ENCODE measurements around the gene PRSS12.
"Not testable (repeated sequence)": the region's sequence is repeated elsewhere in the genome, so short reads cannot be mapped to it uniquely, and the experiment has no call there.

Gene PRSS12

GRCh38 chr4:118314221-118314620, 38.6 kb downstream of the PRSS12 start:
- Histone ChIP-seq H3K4me1 (ENCODE audit: control insufficient read depth in 1 of 2, insufficient read depth in 2 of 2, low read length in 2 of 2) (no peaks in the 10 kb centered on the region), H3K36me3 (ENCODE audit: control insufficient read depth in 1 of 2, insufficient read depth in 2 of 2, low read length in 2 of 2) (no peaks in the 10 kb centered on the region), H3K9me3 (ENCODE audit: control insufficient read depth in 1 of 2, low read length in 2 of 2) (no peaks in the 10 kb centered on the region), H3K27me3 (ENCODE audit: low read depth, low read length) (no peaks in the 10 kb centered on the region), H3K4me3 (ENCODE audit: low read depth in 1 of 2, low read length in 2 of 2) (no peak overlapping the region), H3K27ac (ENCODE audit: low read length) (no peak overlapping the region)

- no peaks in the 10 kb centered on the region for H3K9me3 ChIP-seq (ENCODE audit: control insufficient read depth in 1 of 2, low read length in 2 of 2)
- no peak overlapping the region for H3K4me3 ChIP-seq (ENCODE audit: low read depth in 1 of 2, low read length in 2 of 2)
- no peak overlapping the region for H3K27ac ChIP-seq (ENCODE audit: low read length)
- no peaks in the 10 kb centered on the region for H3K36me3 ChIP-seq (ENCODE audit: control insufficient read depth in 1 of 2, insufficient read depth in 2 of 2, low read length in 2 of 2)
- H3K4me1 ChIP-seq (ENCODE audit: control insufficient read depth in 1 of 2, insufficient read depth in 2 of 2, low read length in 2 of 2) = no peaks in the 10 kb centered on the region
- H3K27me3 ChIP-seq (ENCODE audit: low read depth, low read length) = no peaks in the 10 kb centered on the region
These were observed 39.7 kb downstream of the PRSS12 start for GRCh38 chr4:118313098-118313497.

GRCh38 chr4:118308306-118309030, 44.3 kb downstream of the PRSS12 start:
- H3K27ac ChIP-seq (ENCODE audit: low read length) = no peak overlapping the region
- H3K4me3 ChIP-seq (ENCODE audit: low read depth in 1 of 2, low read length in 2 of 2) = no peak overlapping the region
- no peaks in the 10 kb centered on the region for H3K9me3 ChIP-seq (ENCODE audit: control insufficient read depth in 1 of 2, low read length in 2 of 2)
- no peaks in the 10 kb centered on the region for H3K27me3 ChIP-seq (ENCODE audit: low read depth, low read length)
- no peaks in the 10 kb centered on the region for H3K4me1 ChIP-seq (ENCODE audit: control insufficient read depth in 1 of 2, insufficient read depth in 2 of 2, low read length in 2 of 2)
- no peaks in the 10 kb centered on the region for H3K36me3 ChIP-seq (ENCODE audit: control insufficient read depth in 1 of 2, insufficient read depth in 2 of 2, low read length in 2 of 2)

GRCh38 chr4:118307643-118308042, 45.2 kb downstream of the PRSS12 start:
- H3K4me3 ChIP-seq (ENCODE audit: low read depth in 1 of 2, low read length in 2 of 2) = no peak overlapping the region
- no peaks in the 10 kb centered on the region for H3K9me3 ChIP-seq (ENCODE audit: control insufficient read depth in 1 of 2, low read length in 2 of 2)
- H3K27me3 ChIP-seq (ENCODE audit: low read depth, low read length) = no peaks in the 10 kb centered on the region
- H3K27ac ChIP-seq (ENCODE audit: low read length) = no peak overlapping the region
- no peaks in the 10 kb centered on the region for H3K36me3 ChIP-seq (ENCODE audit: control insufficient read depth in 1 of 2, insufficient read depth in 2 of 2, low read length in 2 of 2)
- no peaks in the 10 kb centered on the region for H3K4me1 ChIP-seq (ENCODE audit: control insufficient read depth in 1 of 2, insufficient read depth in 2 of 2, low read length in 2 of 2)

GRCh38 chr4:118299619-118300018, 53.2 kb downstream of the PRSS12 start:
- not testable (repeated sequence) for H3K9me3 ChIP-seq (ENCODE audit: control insufficient read depth in 1 of 2, low read length in 2 of 2); H3K4me1 ChIP-seq (ENCODE audit: control insufficient read depth in 1 of 2, insufficient read depth in 2 of 2, low read length in 2 of 2); H3K4me3 ChIP-seq (ENCODE audit: low read depth in 1 of 2, low read length in 2 of 2); H3K27me3 ChIP-seq (ENCODE audit: low read depth, low read length); H3K36me3 ChIP-seq (ENCODE audit: control insufficient read depth in 1 of 2, insufficient read depth in 2 of 2, low read length in 2 of 2); H3K27ac ChIP-seq (ENCODE audit: low read length)

- Histone ChIP-seq H3K27me3 (ENCODE audit: low read depth, low read length) (no peaks in the 10 kb centered on the region), H3K36me3 (ENCODE audit: control insufficient read depth in 1 of 2, insufficient read depth in 2 of 2, low read length in 2 of 2) (no peaks in the 10 kb centered on the region), H3K9me3 (ENCODE audit: control insufficient read depth in 1 of 2, low read length in 2 of 2) (no peaks in the 10 kb centered on the region), H3K4me3 (ENCODE audit: low read depth in 1 of 2, low read length in 2 of 2) (no peak overlapping the region), H3K4me1 (ENCODE audit: control insufficient read depth in 1 of 2, insufficient read depth in 2 of 2, low read length in 2 of 2) (no peaks in the 10 kb centered on the region), H3K27ac (ENCODE audit: low read length) (no peak overlapping the region)
These were observed 56.1 kb downstream of the PRSS12 start for GRCh38 chr4:118296729-118297128.

- Histone ChIP-seq H3K9me3 (ENCODE audit: control insufficient read depth in 1 of 2, low read length in 2 of 2) (no peaks in the 10 kb centered on the region), H3K27me3 (ENCODE audit: low read depth, low read length) (no peaks in the 10 kb centered on the region), H3K27ac (ENCODE audit: low read length) (no peak overlapping the region), H3K4me3 (ENCODE audit: low read depth in 1 of 2, low read length in 2 of 2) (no peak overlapping the region), H3K4me1 (ENCODE audit: control insufficient read depth in 1 of 2, insufficient read depth in 2 of 2, low read length in 2 of 2) (no peaks in the 10 kb centered on the region), H3K36me3 (ENCODE audit: control insufficient read depth in 1 of 2, insufficient read depth in 2 of 2, low read length in 2 of 2) (no peaks in the 10 kb centered on the region)
These were observed 61.9 kb downstream of the PRSS12 start for GRCh38 chr4:118290951-118291350.

GRCh38 chr4:118289794-118290193, 63.0 kb downstream of the PRSS12 start:
- H3K36me3 ChIP-seq (ENCODE audit: control insufficient read depth in 1 of 2, insufficient read depth in 2 of 2, low read length in 2 of 2) = no peaks in the 10 kb centered on the region
- no peaks in the 10 kb centered on the region for H3K9me3 ChIP-seq (ENCODE audit: control insufficient read depth in 1 of 2, low read length in 2 of 2)
- no peaks in the 10 kb centered on the region for H3K27me3 ChIP-seq (ENCODE audit: low read depth, low read length)
- H3K27ac ChIP-seq (ENCODE audit: low read length) = no peak overlapping the region
- H3K4me1 ChIP-seq (ENCODE audit: control insufficient read depth in 1 of 2, insufficient read depth in 2 of 2, low read length in 2 of 2) = no peaks in the 10 kb centered on the region
- no peak overlapping the region for H3K4me3 ChIP-seq (ENCODE audit: low read depth in 1 of 2, low read length in 2 of 2)

GRCh38 chr4:118287711-118288451, 64.9 kb downstream of the PRSS12 start:
- Histone ChIP-seq H3K4me3 (ENCODE audit: low read depth in 1 of 2, low read length in 2 of 2) (no peak overlapping the region), H3K9me3 (ENCODE audit: control insufficient read depth in 1 of 2, low read length in 2 of 2) (no peaks in the 10 kb centered on the region), H3K4me1 (ENCODE audit: control insufficient read depth in 1 of 2, insufficient read depth in 2 of 2, low read length in 2 of 2) (no peaks in the 10 kb centered on the region), H3K36me3 (ENCODE audit: control insufficient read depth in 1 of 2, insufficient read depth in 2 of 2, low read length in 2 of 2) (no peaks in the 10 kb centered on the region), H3K27me3 (ENCODE audit: low read depth, low read length) (no peaks in the 10 kb centered on the region), H3K27ac (ENCODE audit: low read length) (no peak overlapping the region)

GRCh38 chr4:118286685-118287084, 66.1 kb downstream of the PRSS12 start:
- Histone ChIP-seq H3K4me3 (ENCODE audit: low read depth in 1 of 2, low read length in 2 of 2) (no peak overlapping the region), H3K36me3 (ENCODE audit: control insufficient read depth in 1 of 2, insufficient read depth in 2 of 2, low read length in 2 of 2) (no peaks in the 10 kb centered on the region), H3K27ac (ENCODE audit: low read length) (no peak overlapping the region), H3K27me3 (ENCODE audit: low read depth, low read length) (no peaks in the 10 kb centered on the region), H3K9me3 (ENCODE audit: control insufficient read depth in 1 of 2, low read length in 2 of 2) (no peaks in the 10 kb centered on the region), H3K4me1 (ENCODE audit: control insufficient read depth in 1 of 2, insufficient read depth in 2 of 2, low read length in 2 of 2) (no peaks in the 10 kb centered on the region)

- no peak overlapping the region for H3K27ac ChIP-seq (ENCODE audit: low read length)
- H3K9me3 ChIP-seq (ENCODE audit: control insufficient read depth in 1 of 2, low read length in 2 of 2) = no peaks in the 10 kb centered on the region
- H3K36me3 ChIP-seq (ENCODE audit: control insufficient read depth in 1 of 2, insufficient read depth in 2 of 2, low read length in 2 of 2) = no peaks in the 10 kb centered on the region
- H3K4me1 ChIP-seq (ENCODE audit: control insufficient read depth in 1 of 2, insufficient read depth in 2 of 2, low read length in 2 of 2) = peaks cover 4 to 5% of the 10 kb centered on the region in 2 donors
- no peaks in the 10 kb centered on the region for H3K27me3 ChIP-seq (ENCODE audit: low read depth, low read length)
- no peak overlapping the region for H3K4me3 ChIP-seq (ENCODE audit: low read depth in 1 of 2, low read length in 2 of 2)
These were observed 66.9 kb downstream of the PRSS12 start for GRCh38 chr4:118285931-118286330.

All from muscle layer of duodenum (tissue), 2 donors.